Mucosa of descending colon (tissue), 3 donors: ENCODE measurements around the gene AEBP2. TPM values are rescaled to one million over a fixed set of nuclear protein-coding genes. Genes with fewer than 3 reads are reported as not detected.

Experiments used
- ATAC-seq: fragments of 200-7000 bp; cut with Tn5 transposase; one replicate; pipeline ENCODE4 v1.9.1; 2020; ENCODE audit warnings: mild to moderate bottlenecking, moderate library complexity
- DNase-seq, 3 donors: peaks; one replicate each; pipeline ENCODE4 v3.0.0-alpha.2; 2020
- H3K36me3 ChIP-seq: fragments of 200-600 bp; one replicate; pipeline ENCODE4 v1.8.0; 2021; ENCODE audit warnings: low read depth, mild to moderate bottlenecking
- H3K4me1 ChIP-seq: fragments of 200-600 bp; one replicate; pipeline ENCODE4 v1.8.0; 2021; ENCODE audit warnings: low read depth, mild to moderate bottlenecking
- H3K4me3 ChIP-seq: fragments of 200-600 bp; one replicate; pipeline ENCODE4 v1.8.0; 2021; ENCODE audit warnings: mild to moderate bottlenecking
- H3K9me3 ChIP-seq: fragments of 200-600 bp; one replicate; pipeline ENCODE4 v1.8.0; 2021; ENCODE audit warnings: mild to moderate bottlenecking
- CTCF ChIP-seq: fragments of 200-600 bp; IDR thresholded peaks from one replicate; pipeline ENCODE4 v1.8.0; 2022; ENCODE audit warnings: antibody characterized with exemption, mild to moderate bottlenecking
- intact Hi-C, 2 donors: fragments of 100-400 bp; cut with DNase I in 1 of 2; cut with micrococcal nuclease in 1 of 2; formaldehyde crosslinking; loops; one replicate each; pipeline versions ENCODE4 v1.11.0 to v1.11.1; 2022; cut with DNase I, micrococcal nuclease
- total RNA-seq, 3 donors: library from RNA; stranded (reverse); fragmentation: NEBNext Ultra II Directional in 2 of 3; extraction: Animal tissue kit (Norgen Biotek cat#: 25700) in 2 of 3; gene quantifications; one replicate each; pipeline versions ENCODE4 v1.2.1 to v1.2.4, GENCODE V29; 2021 to 2023
- donor health status: DM: no; HTN: no; CAD: no; lungs with moderate emphysema.
- donor health status: DM: no; HTN: no; CAD: no.
- donor health status: DM: no; HTN: yes; CAD: no.

AEBP2 gene
- total RNA-seq, 3 donors from 2014 or later, result 24.4 to 57.2 (median 27.7) TPM

- ATAC-seq, result no peak
- Histone ChIP-seq H3K4me1 (no peaks in the 10 kb centered on the region), H3K36me3 (no peaks in the 10 kb centered on the region), H3K9me3 (no peaks in the 10 kb centered on the region), H3K4me3 (no peak overlapping the region)
- intact Hi-C loops, result no loop called here
- no peak for TF ChIP-seq CTCF
- DNase-seq, result no peak
These were observed 51.6 kb downstream of the AEBP2 start for GRCh38 chr12:19490908-19491307.

GRCh38 chr12:19491863-19492262, 52.6 kb downstream of the AEBP2 start:
- no peaks in the 10 kb centered on the region for H3K9me3 ChIP-seq
- no peak for TF ChIP-seq CTCF
- no peak for ATAC-seq
- intact Hi-C loops, result no loop called here
- H3K36me3 ChIP-seq, result no peaks in the 10 kb centered on the region
- DNase-seq, result no peak
- H3K4me3 ChIP-seq, result no peak overlapping the region
- H3K4me1 ChIP-seq, result no peaks in the 10 kb centered on the region

GRCh38 chr12:19496219-19496878, 57.1 kb downstream of the AEBP2 start:
- H3K4me3 ChIP-seq, result no peak overlapping the region
- no peaks in the 10 kb centered on the region for H3K4me1 ChIP-seq
- DNase-seq, result no peak
- TF ChIP-seq CTCF, result no peak
- H3K9me3 ChIP-seq, result no peaks in the 10 kb centered on the region
- no peaks in the 10 kb centered on the region for H3K36me3 ChIP-seq
- ATAC-seq, result no peak
- intact Hi-C loops, result no loop called here

GRCh38 chr12:19498099-19498498, 58.8 kb downstream of the AEBP2 start:
- DNase-seq, result no peak
- no peak for TF ChIP-seq CTCF
- intact Hi-C loops, result no loop called here
- Histone ChIP-seq H3K9me3 (no peaks in the 10 kb centered on the region), H3K36me3 (no peaks in the 10 kb centered on the region), H3K4me3 (no peak overlapping the region), H3K4me1 (no peaks in the 10 kb centered on the region)
- no peak for ATAC-seq

- Histone ChIP-seq H3K4me3 (no peak overlapping the region), H3K9me3 (no peaks in the 10 kb centered on the region), H3K4me1 (no peaks in the 10 kb centered on the region), H3K36me3 (no peaks in the 10 kb centered on the region)
- intact Hi-C loops, result no loop called here
- ATAC-seq (no peak), DNase-seq (no peak)
- TF ChIP-seq CTCF, result no peak
These were observed 59.7 kb downstream of the AEBP2 start for GRCh38 chr12:19499030-19499429.

- DNase-seq, result no peak
- intact Hi-C loops, result no loop called here
- H3K4me3 ChIP-seq, result no peak overlapping the region
- H3K9me3 ChIP-seq, result no peaks in the 10 kb centered on the region
- H3K4me1 ChIP-seq, result no peaks in the 10 kb centered on the region
- no peak for ATAC-seq
- TF ChIP-seq CTCF, result no peak
- H3K36me3 ChIP-seq, result no peaks in the 10 kb centered on the region
These were observed 67.2 kb downstream of the AEBP2 start for GRCh38 chr12:19506497-19506896.
